ENCODE results near the gene BTRC.
"Not testable (repeated sequence)": the region's sequence is repeated elsewhere in the genome, so short reads cannot be mapped to it uniquely, and the experiment has no call there.

The BTRC gene

GRCh38 chr10:101585841-101586240 is 231.9 kb downstream of the BTRC start:
- DNase-seq (ENCODE audit: low spot score): no peak

- DNase-seq (ENCODE audit: low spot score): peak; percentile 91
Observed at GRCh38 chr10:101587725-101588653, 234.0 kb downstream of the BTRC start, which contains the start of the genes DPCD and POLL. Gene DPCD (plus strand): TSS chr10:101588321. CDS start chr10:101588337, 16 bp downstream. Gene POLL (minus strand): TSS chr10:101588257. CDS start chr10:101587360, 897 bp downstream.

- no peak for DNase-seq (ENCODE audit: low spot score)
Observed at GRCh38 chr10:101588879-101589278, 234.9 kb downstream of the BTRC start.

- DNase-seq (ENCODE audit: low spot score): not testable (repeated sequence)
Observed at GRCh38 chr10:101593331-101593730, 239.4 kb downstream of the BTRC start.

GRCh38 chr10:101595591-101596433 is 241.8 kb downstream of the BTRC start:
- no peak for DNase-seq (ENCODE audit: low spot score)

- DNase-seq (ENCODE audit: low spot score): no peak
Observed at GRCh38 chr10:101597091-101597900, 243.3 kb downstream of the BTRC start.

- no peak for DNase-seq (ENCODE audit: low spot score)
Observed at GRCh38 chr10:101601541-101601940, 247.6 kb downstream of the BTRC start.

- DNase-seq (ENCODE audit: low spot score): peak; percentile 84
Observed at GRCh38 chr10:101602761-101603398, 248.9 kb downstream of the BTRC start.

Data from germinal center (tissue), 1 donor.